ENCODE measurements around the gene MTG1. TPM values are rescaled to one million over a fixed set of nuclear protein-coding genes. Genes with fewer than 3 reads are reported as not detected.

Gene MTG1
- total and polyA plus RNA-seq, 3 experiments from 2014 or later = 38.5 to 54.6 (median 53.9) TPM

- POLR2A ChIA-PET = no interaction called here
- Mint-ChIP-seq H3K4me1 (peaks cover 0 to 6% (median 5%) of the 10 kb centered on the region in 3 donors), H3K4me3 (peak overlapping the region in 6 of 7 donors; percentile 28 to 81 (median 68)), H3K36me3 (peaks cover 0 to 2% (median under 1%) of the 10 kb centered on the region in 3 donors), H3K27ac (peak overlapping the region in 3 of 8 donors; percentile 23 to 91 (median 33)), H3K27me3 (no peaks in the 10 kb centered on the region), H3K9me3 (no peaks in the 10 kb centered on the region)
- Histone ChIP-seq H3K4me3 (ENCODE audit: low read length) (no peak overlapping the region), H3K27me3 (ENCODE audit: insufficient read depth, low read length, poor library complexity, severe bottlenecking) (no peaks in the 10 kb centered on the region), H3K4me1 (ENCODE audit: insufficient read depth, low read length) (no peaks in the 10 kb centered on the region), H3K27ac (ENCODE audit: low read depth, low read length) (no peak overlapping the region), H3K36me3 (ENCODE audit: insufficient read depth, low read length) (no peaks in the 10 kb centered on the region), H3K9me3 (ENCODE audit: low read length) (no peaks in the 10 kb centered on the region)
- DNase-seq = no peak
- CTCF ChIA-PET = no interaction called here
Observed at GRCh38 chr10:133456041-133456951, 62.3 kb downstream of the MTG1 start.

- Mint-ChIP-seq H3K36me3 (peaks cover 0 to 6% (median 2%) of the 10 kb centered on the region in 3 donors), H3K9me3 (no peaks in the 10 kb centered on the region), H3K4me3 (no peak overlapping the region), H3K4me1 (peaks cover 0 to 6% (median 5%) of the 10 kb centered on the region in 3 donors), H3K27me3 (no peaks in the 10 kb centered on the region), H3K27ac (peak overlapping the region in 1 of 8 donors; percentile 61)
- Histone ChIP-seq H3K4me1 (ENCODE audit: insufficient read depth, low read length) (no peaks in the 10 kb centered on the region), H3K27ac (ENCODE audit: low read depth, low read length) (no peak overlapping the region), H3K4me3 (ENCODE audit: low read length) (no peak overlapping the region), H3K9me3 (ENCODE audit: low read length) (no peaks in the 10 kb centered on the region), H3K27me3 (ENCODE audit: insufficient read depth, low read length, poor library complexity, severe bottlenecking) (no peaks in the 10 kb centered on the region), H3K36me3 (ENCODE audit: insufficient read depth, low read length) (no peaks in the 10 kb centered on the region)
- POLR2A ChIA-PET = no interaction called here
- no peak for DNase-seq
- CTCF ChIA-PET = no interaction called here
Observed at GRCh38 chr10:133457100-133457841, 63.3 kb downstream of the MTG1 start.

GRCh38 chr10:133458021-133458709 is 64.2 kb downstream of the MTG1 start:
- ChIA-PET POLR2A (no interaction called here), CTCF (no interaction called here)
- DNase-seq = no peak
- H3K36me3 Mint-ChIP-seq = peaks cover 0 to 6% (median 2%) of the 10 kb centered on the region in 3 donors
- Histone ChIP-seq H3K4me1 (ENCODE audit: insufficient read depth, low read length) (no peaks in the 10 kb centered on the region), H3K9me3 (ENCODE audit: low read length) (no peaks in the 10 kb centered on the region), H3K27ac (ENCODE audit: low read depth, low read length) (no peak overlapping the region), H3K4me3 (ENCODE audit: low read length) (no peak overlapping the region), H3K27me3 (ENCODE audit: insufficient read depth, low read length, poor library complexity, severe bottlenecking) (no peaks in the 10 kb centered on the region), H3K36me3 (ENCODE audit: insufficient read depth, low read length) (no peaks in the 10 kb centered on the region)
- H3K4me3 Mint-ChIP-seq = no peak overlapping the region
- H3K9me3 Mint-ChIP-seq = no peaks in the 10 kb centered on the region
- H3K27ac Mint-ChIP-seq = peak overlapping the region in 1 of 8 donors; percentile 32
- H3K27me3 Mint-ChIP-seq = no peaks in the 10 kb centered on the region
- H3K4me1 Mint-ChIP-seq = peaks cover 0 to 4% (median 4%) of the 10 kb centered on the region in 3 donors

- Mint-ChIP-seq H3K9me3 (no peaks in the 10 kb centered on the region), H3K4me1 (no peaks in the 10 kb centered on the region), H3K27me3 (no peaks in the 10 kb centered on the region), H3K36me3 (peaks cover 0 to 6% (median 3%) of the 10 kb centered on the region in 3 donors), H3K4me3 (no peak overlapping the region), H3K27ac (peak overlapping the region in 1 of 8 donors; percentile 32)
- no peaks in the 10 kb centered on the region for H3K27me3 ChIP-seq (ENCODE audit: insufficient read depth, low read length, poor library complexity, severe bottlenecking)
- ChIA-PET POLR2A (no interaction called here), CTCF (no interaction called here)
- no peaks in the 10 kb centered on the region for H3K9me3 ChIP-seq (ENCODE audit: low read length)
- H3K27ac ChIP-seq (ENCODE audit: low read depth, low read length) = no peak overlapping the region
- H3K36me3 ChIP-seq (ENCODE audit: insufficient read depth, low read length) = no peaks in the 10 kb centered on the region
- H3K4me1 ChIP-seq (ENCODE audit: insufficient read depth, low read length) = no peaks in the 10 kb centered on the region
- no peak for DNase-seq
- no peak overlapping the region for H3K4me3 ChIP-seq (ENCODE audit: low read length)
Observed at GRCh38 chr10:133458710-133459453, 64.9 kb downstream of the MTG1 start.

- H3K27ac Mint-ChIP-seq = peak overlapping the region in 1 of 8 donors; percentile 41
- CTCF ChIA-PET = no interaction called here
Observed at GRCh38 chr10:133459454-133460207, 65.7 kb downstream of the MTG1 start.

GRCh38 chr10:133460208-133460769 is 66.3 kb downstream of the MTG1 start:
- Histone ChIP-seq H3K36me3 (ENCODE audit: insufficient read depth, low read length) (no peaks in the 10 kb centered on the region), H3K9me3 (ENCODE audit: low read length) (no peaks in the 10 kb centered on the region), H3K27me3 (ENCODE audit: insufficient read depth, low read length, poor library complexity, severe bottlenecking) (no peaks in the 10 kb centered on the region), H3K4me3 (ENCODE audit: low read length) (no peak overlapping the region), H3K27ac (ENCODE audit: low read depth, low read length) (no peak overlapping the region), H3K4me1 (ENCODE audit: insufficient read depth, low read length) (no peaks in the 10 kb centered on the region)
- no peaks in the 10 kb centered on the region for H3K27me3 Mint-ChIP-seq
- no peaks in the 10 kb centered on the region for H3K9me3 Mint-ChIP-seq
- H3K27ac Mint-ChIP-seq = peak overlapping the region in 1 of 8 donors; percentile 41
- H3K36me3 Mint-ChIP-seq = peaks cover 0 to 6% (median 3%) of the 10 kb centered on the region in 3 donors
- CTCF ChIA-PET = no interaction called here
- POLR2A ChIA-PET = no interaction called here
- H3K4me1 Mint-ChIP-seq = no peaks in the 10 kb centered on the region
- no peak overlapping the region for H3K4me3 Mint-ChIP-seq
- DNase-seq = no peak

More at GRCh38 chr10:133459454-133460207, 65.7 kb downstream of the MTG1 start:
- H3K4me1 Mint-ChIP-seq = no peaks in the 10 kb centered on the region
- POLR2A ChIA-PET = no interaction called here
- no peak overlapping the region for H3K4me3 Mint-ChIP-seq
- Histone ChIP-seq H3K36me3 (ENCODE audit: insufficient read depth, low read length) (no peaks in the 10 kb centered on the region), H3K27me3 (ENCODE audit: insufficient read depth, low read length, poor library complexity, severe bottlenecking) (no peaks in the 10 kb centered on the region), H3K9me3 (ENCODE audit: low read length) (no peaks in the 10 kb centered on the region), H3K4me1 (ENCODE audit: insufficient read depth, low read length) (no peaks in the 10 kb centered on the region), H3K27ac (ENCODE audit: low read depth, low read length) (no peak overlapping the region), H3K4me3 (ENCODE audit: low read length) (no peak overlapping the region)
- H3K36me3 Mint-ChIP-seq = peaks cover 0 to 6% (median 3%) of the 10 kb centered on the region in 3 donors
- H3K27me3 Mint-ChIP-seq = no peaks in the 10 kb centered on the region
- DNase-seq = no peak
- no peaks in the 10 kb centered on the region for H3K9me3 Mint-ChIP-seq

- DNase-seq = no peak
- ChIA-PET CTCF (no interaction called here), POLR2A (no interaction called here)
- Histone ChIP-seq H3K9me3 (ENCODE audit: low read length) (no peaks in the 10 kb centered on the region), H3K4me3 (ENCODE audit: low read length) (no peak overlapping the region), H3K4me1 (ENCODE audit: insufficient read depth, low read length) (no peaks in the 10 kb centered on the region), H3K36me3 (ENCODE audit: insufficient read depth, low read length) (no peaks in the 10 kb centered on the region), H3K27ac (ENCODE audit: low read depth, low read length) (no peak overlapping the region), H3K27me3 (ENCODE audit: insufficient read depth, low read length, poor library complexity, severe bottlenecking) (no peaks in the 10 kb centered on the region)
- Mint-ChIP-seq H3K4me1 (no peaks in the 10 kb centered on the region), H3K4me3 (peak overlapping the region in 1 of 7 donors; percentile 12), H3K9me3 (no peaks in the 10 kb centered on the region), H3K27ac (peak overlapping the region in 1 of 8 donors; percentile 81), H3K36me3 (peaks cover 0 to 6% (median 3%) of the 10 kb centered on the region in 3 donors), H3K27me3 (no peaks in the 10 kb centered on the region)
Observed at GRCh38 chr10:133461027-133461426, 67.1 kb downstream of the MTG1 start.
